HCT116 (cell line): Measurements from ENCODE around the gene CREB3L1. TPM values are rescaled to one million over a fixed set of nuclear protein-coding genes. Genes with fewer than 3 reads are reported as not detected.

ENCODE experiments used
- ATAC-seq: fragments of 200-7000 bp; cut with Tn5 transposase; 2 replicates; pipeline ENCODE4 v1.9.1; 2020; ENCODE audit warnings: mild to moderate bottlenecking, moderate library complexity
- BruUV-seq: library from RNA; stranded (reverse); fragments of 400-500 nt; replicated peaks from 2 replicates; lab custom pipeline; 2021; lab: Mats Ljungman, UMichigan
- CTCF ChIA-PET: fragments of 300-600 bp; sonication (Branson Sonifier 250); formaldehyde crosslinking; loops from one replicate; lab custom pipeline; 2021; ENCODE audit warnings: antibody characterized with exemption; lab: Charles Lee
- POLR2A ChIA-PET: fragments of 300-600, 350-600 bp; sonication (Branson Sonifier 250); formaldehyde crosslinking; loops from one replicate; lab custom pipeline; 2021; ENCODE audit warnings: antibody characterized with exemption; lab: Charles Lee
- RAD21 ChIA-PET, 2 experiments: fragments of 300-600 bp; sonication (Branson Sonifier 250); formaldehyde crosslinking; loops; one replicate each; lab custom pipeline; 2023; ENCODE audit warnings: low total read pairs in 2 of 2; ENCODE audit not compliant: uncharacterized antibody in 2 of 2, unreplicated experiment in 2 of 2, low non-redundant PET in 1 of 2; lab: Charles Lee
- DNase-seq: peaks from one replicate; pipeline ENCODE4 v3.0.0-alpha.2; 2010; ENCODE audit warnings: low read depth, low spot score
- H2AFZ ChIP-seq: fragments of 200-600 bp; shearing (Covaris generic), sonication (generic); 2 replicates; pipeline ENCODE4 v1.6.1; 2017; ENCODE audit warnings: low read depth, mixed run types, mixed read lengths, antibody characterized with exemption, low read length; ENCODE audit not compliant: poor library complexity, severe bottlenecking
- H3K27ac ChIP-seq: 2 replicates; pipeline ENCODE4 v1.5.1; 2012; ENCODE audit warnings: low read depth, low read length
- H3K27me3 ChIP-seq: fragments of 200-600 bp; sonication (generic); 2 replicates; pipeline ENCODE4 v1.6.1; 2016; ENCODE audit warnings: mixed run types, low read length, mixed read lengths; ENCODE audit not compliant: insufficient read depth
- H3K36me3 ChIP-seq, 2 experiments: fragments of 200-500 bp in 1 of 2; fragments of 200-600 bp in 1 of 2; sonication (Bioruptor generic) in 1 of 2; sonication (generic) in 1 of 2; 2 replicates each; pipeline versions ENCODE4 v1.5.1 to v1.6.1; 2014 to 2016; ENCODE audit warnings: low read length in 2 of 2, inconsistent platforms in 1 of 2, mixed read lengths in 1 of 2, mixed run types in 1 of 2; ENCODE audit not compliant: insufficient read depth in 2 of 2, control insufficient read depth in 1 of 2
- H3K4me1 ChIP-seq, 2 experiments: fragments of 200-600 bp in 1 of 2; sonication (generic) in 1 of 2; 2 replicates each; pipeline versions ENCODE4 v1.5.1 to v1.6.1; 2012 to 2017; ENCODE audit warnings: low read length in 2 of 2, inconsistent platforms in 1 of 2, mild to moderate bottlenecking in 1 of 2, mixed read lengths in 1 of 2, mixed run types in 1 of 2, moderate library complexity in 1 of 2; ENCODE audit not compliant: insufficient read depth in 2 of 2, control insufficient read depth in 1 of 2
- H3K4me2 ChIP-seq: fragments of 200-600 bp; sonication (generic); 2 replicates; pipeline ENCODE4 v1.6.1; 2017; ENCODE audit warnings: mixed run types, low read length, mixed read lengths
- H3K4me3 ChIP-seq, 2 experiments: fragments of 200-600 bp in 1 of 2; sonication (generic) in 1 of 2; replicated peaks in 1 of 2; 2 replicates each; pipeline ENCODE4 v1.5.1; 2011 to 2016; ENCODE audit warnings: low read length in 2 of 2, control low read depth in 1 of 2, low read depth in 1 of 2, mild to moderate bottlenecking in 1 of 2, mixed read lengths in 1 of 2, mixed run types in 1 of 2
- H3K79me2 ChIP-seq: fragments of 200-600 bp; sonication (generic); 2 replicates; pipeline ENCODE4 v1.6.1; 2017; ENCODE audit warnings: mild to moderate bottlenecking, mixed run types, low read length, moderate library complexity, mixed read lengths; ENCODE audit not compliant: insufficient read depth
- H3K9ac ChIP-seq: fragments of 200-600 bp; sonication (generic); 2 replicates; pipeline ENCODE4 v1.6.1; 2016; ENCODE audit warnings: low read length, mixed read lengths
- H3K9me2 ChIP-seq: fragments of 200-600 bp; sonication (generic), shearing (Covaris generic); 2 replicates; pipeline ENCODE4 v1.6.1; 2017; ENCODE audit warnings: mixed run types, mild to moderate bottlenecking, moderate library complexity; ENCODE audit not compliant: insufficient read depth
- H3K9me3 ChIP-seq, 2 experiments: fragments of 200-500 bp in 1 of 2; fragments of 200-600 bp in 1 of 2; sonication (Bioruptor generic) in 1 of 2; sonication (generic) in 1 of 2; 2 replicates each; pipeline ENCODE4 v1.6.1; 2014 to 2017; ENCODE audit warnings: low read length in 2 of 2, mixed read lengths in 2 of 2, inconsistent platforms in 1 of 2, low read depth in 1 of 2, mild to moderate bottlenecking in 1 of 2, mixed run types in 1 of 2, moderate library complexity in 1 of 2; ENCODE audit not compliant: control insufficient read depth in 1 of 2, insufficient read depth in 1 of 2
- H4K20me1 ChIP-seq: fragments of 200-600 bp; sonication (generic), shearing (Covaris generic); 2 replicates; pipeline ENCODE4 v1.6.1; 2017; ENCODE audit warnings: mixed run types, mild to moderate bottlenecking, moderate library complexity; ENCODE audit not compliant: insufficient read depth
- ATF3 ChIP-seq: IDR thresholded peaks from 2 replicates; pipeline ENCODE4 v1.6.1; 2012
- CBX3 ChIP-seq: IDR thresholded peaks from 2 replicates; pipeline ENCODE4 v1.6.1; 2012; ENCODE audit warnings: low read depth
- CEBPB ChIP-seq: IDR thresholded peaks from 2 replicates; pipeline ENCODE4 v1.6.1; 2012; ENCODE audit warnings: low read depth
- EGR1 ChIP-seq: IDR thresholded peaks from 2 replicates; pipeline ENCODE4 v1.6.1; 2012; ENCODE audit warnings: low read depth
- ELF1 ChIP-seq: IDR thresholded peaks from 2 replicates; pipeline ENCODE4 v1.6.1; 2012; ENCODE audit warnings: low read depth, borderline replicate concordance
- EZH2 ChIP-seq: fragments of 200-600 bp; sonication (generic); IDR thresholded peaks from 2 replicates; pipeline ENCODE4 v1.6.1; 2017; ENCODE audit warnings: antibody characterized with exemption, mixed run types
- EZH2phosphoT487 ChIP-seq: fragments of 200-600 bp; IDR thresholded peaks from 2 replicates; pipeline ENCODE4 v1.6.1; 2018; ENCODE audit warnings: antibody characterized with exemption, borderline replicate concordance
- JUND ChIP-seq: IDR thresholded peaks from 2 replicates; pipeline ENCODE4 v1.6.1; 2012
- POLR2A ChIP-seq: IDR thresholded peaks from 2 replicates; pipeline ENCODE4 v1.7.0; 2011; ENCODE audit warnings: borderline replicate concordance; ENCODE audit not compliant: insufficient read depth, insufficient read length; ENCODE audit errors: extremely low read depth
- POLR2AphosphoS5 ChIP-seq: IDR thresholded peaks from 2 replicates; pipeline ENCODE4 v1.6.1; 2011; ENCODE audit warnings: mild to moderate bottlenecking, low read depth, low read length, moderate library complexity
- RAD21 ChIP-seq: IDR thresholded peaks from 2 replicates; pipeline ENCODE4 v1.6.1; 2012; ENCODE audit warnings: low read depth, mild to moderate bottlenecking
- REST ChIP-seq: IDR thresholded peaks from 2 replicates; pipeline ENCODE4 v1.6.1; 2012; ENCODE audit warnings: low read depth
- SP1 ChIP-seq: IDR thresholded peaks from 2 replicates; pipeline ENCODE4 v1.6.1; 2012; ENCODE audit warnings: low read depth
- SRF ChIP-seq: IDR thresholded peaks from 2 replicates; pipeline ENCODE4 v1.6.1; 2012; ENCODE audit warnings: low read depth
- TCF7L2 ChIP-seq: IDR thresholded peaks from 2 replicates; pipeline ENCODE4 v1.7.0; 2011; ENCODE audit warnings: borderline replicate concordance, inconsistent platforms; ENCODE audit not compliant: insufficient read depth, insufficient read length; ENCODE audit errors: extremely low read depth
- YY1 ChIP-seq: IDR thresholded peaks from 2 replicates; pipeline ENCODE4 v1.6.1; 2011; ENCODE audit warnings: low read length, low read depth, moderate library complexity, mild to moderate bottlenecking; ENCODE audit not compliant: insufficient replicate concordance; ENCODE audit errors: extremely low read depth
- ZFX ChIP-seq: fragments of 450-650 bp; IDR thresholded peaks from 2 replicates; pipeline ENCODE4 v1.6.1; 2017
- intact Hi-C: fragments of 100-400 bp; cut with micrococcal nuclease; formaldehyde crosslinking; loops from 2 replicates; pipeline ENCODE4 v1.10.0; 2022
- total RNA-seq: library from RNA; stranded (reverse); gene quantifications from one replicate; pipeline ENCODE4 v1.2.1, GENCODE V29; 2021; ENCODE audit not compliant: unreplicated experiment
- TF ChIP-seq, protein P1 (sequence below): IDR thresholded peaks from 2 replicates; pipeline ENCODE4 v1.6.1; 2011; ENCODE audit warnings: mild to moderate bottlenecking, low read length, moderate library complexity; ENCODE audit not compliant: insufficient replicate concordance; ENCODE audit errors: extremely low read depth
- TF ChIP-seq, protein P2 (sequence below): IDR thresholded peaks from 2 replicates; pipeline ENCODE4 v1.6.1; 2012
- TF ChIP-seq, protein P3 (sequence below), 3 experiments: fragments of 200-600 bp in 1 of 3; sonication (generic) in 1 of 3; IDR thresholded peaks in 2 of 3; conservative IDR thresholded peaks in 1 of 3; 2 replicates each; pipeline ENCODE4 v1.5.1; 2012 to 2017; ENCODE audit warnings: low read depth in 2 of 3, low read length in 2 of 3, antibody characterized with exemption in 1 of 3, borderline replicate concordance in 1 of 3, control low read depth in 1 of 3, mild to moderate bottlenecking in 1 of 3, mixed read lengths in 1 of 3, mixed run types in 1 of 3, moderate library complexity in 1 of 3; ENCODE audit not compliant: insufficient read depth in 1 of 3

CREB3L1 gene
- total RNA-seq, 1 experiment from 2014 or later = 0.37 TPM

GRCh38 chr11:46356924-46357482 is 79.5 kb downstream of the CREB3L1 start:
- DNase-seq = no peak
- H3K27ac ChIP-seq = no peak overlapping the region
- no peaks in the 10 kb centered on the region for H3K9me3 ChIP-seq
- no peak for TF ChIP-seq ATF3
- TF ChIP-seq SRF = no peak
- TF ChIP-seq, protein P1, sequence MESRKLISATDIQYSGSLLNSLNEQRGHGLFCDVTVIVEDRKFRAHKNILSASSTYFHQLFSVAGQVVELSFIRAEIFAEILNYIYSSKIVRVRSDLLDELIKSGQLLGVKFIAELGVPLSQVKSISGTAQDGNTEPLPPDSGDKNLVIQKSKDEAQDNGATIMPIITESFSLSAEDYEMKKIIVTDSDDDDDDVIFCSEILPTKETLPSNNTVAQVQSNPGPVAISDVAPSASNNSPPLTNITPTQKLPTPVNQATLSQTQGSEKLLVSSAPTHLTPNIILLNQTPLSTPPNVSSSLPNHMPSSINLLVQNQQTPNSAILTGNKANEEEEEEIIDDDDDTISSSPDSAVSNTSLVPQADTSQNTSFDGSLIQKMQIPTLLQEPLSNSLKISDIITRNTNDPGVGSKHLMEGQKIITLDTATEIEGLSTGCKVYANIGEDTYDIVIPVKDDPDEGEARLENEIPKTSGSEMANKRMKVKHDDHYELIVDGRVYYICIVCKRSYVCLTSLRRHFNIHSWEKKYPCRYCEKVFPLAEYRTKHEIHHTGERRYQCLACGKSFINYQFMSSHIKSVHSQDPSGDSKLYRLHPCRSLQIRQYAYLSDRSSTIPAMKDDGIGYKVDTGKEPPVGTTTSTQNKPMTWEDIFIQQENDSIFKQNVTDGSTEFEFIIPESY = no peak
- TF ChIP-seq POLR2A = no peak
- TF ChIP-seq RAD21 = no peak
- TF ChIP-seq, protein P2, sequence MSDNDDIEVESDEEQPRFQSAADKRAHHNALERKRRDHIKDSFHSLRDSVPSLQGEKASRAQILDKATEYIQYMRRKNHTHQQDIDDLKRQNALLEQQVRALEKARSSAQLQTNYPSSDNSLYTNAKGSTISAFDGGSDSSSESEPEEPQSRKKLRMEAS = no peak
- TF ChIP-seq CEBPB = no peak
- TF ChIP-seq CBX3 = no peak
- no peak for TF ChIP-seq EZH2phosphoT487
- TF ChIP-seq JUND = no peak
- TF ChIP-seq SP1 = no peak
- no peak for TF ChIP-seq REST
- no peak for TF ChIP-seq POLR2AphosphoS5
- TF ChIP-seq ELF1 = no peak
- TF ChIP-seq TCF7L2 = no peak
- TF ChIP-seq EZH2 = no peak
- no peak for TF ChIP-seq EGR1
- TF ChIP-seq YY1 = no peak
- TF ChIP-seq, protein P3, sequence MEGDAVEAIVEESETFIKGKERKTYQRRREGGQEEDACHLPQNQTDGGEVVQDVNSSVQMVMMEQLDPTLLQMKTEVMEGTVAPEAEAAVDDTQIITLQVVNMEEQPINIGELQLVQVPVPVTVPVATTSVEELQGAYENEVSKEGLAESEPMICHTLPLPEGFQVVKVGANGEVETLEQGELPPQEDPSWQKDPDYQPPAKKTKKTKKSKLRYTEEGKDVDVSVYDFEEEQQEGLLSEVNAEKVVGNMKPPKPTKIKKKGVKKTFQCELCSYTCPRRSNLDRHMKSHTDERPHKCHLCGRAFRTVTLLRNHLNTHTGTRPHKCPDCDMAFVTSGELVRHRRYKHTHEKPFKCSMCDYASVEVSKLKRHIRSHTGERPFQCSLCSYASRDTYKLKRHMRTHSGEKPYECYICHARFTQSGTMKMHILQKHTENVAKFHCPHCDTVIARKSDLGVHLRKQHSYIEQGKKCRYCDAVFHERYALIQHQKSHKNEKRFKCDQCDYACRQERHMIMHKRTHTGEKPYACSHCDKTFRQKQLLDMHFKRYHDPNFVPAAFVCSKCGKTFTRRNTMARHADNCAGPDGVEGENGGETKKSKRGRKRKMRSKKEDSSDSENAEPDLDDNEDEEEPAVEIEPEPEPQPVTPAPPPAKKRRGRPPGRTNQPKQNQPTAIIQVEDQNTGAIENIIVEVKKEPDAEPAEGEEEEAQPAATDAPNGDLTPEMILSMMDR (IDR thresholded peaks at IDR 0.05 in 2 of 3, conservative IDR thresholded peaks at IDR 0.05 in 1 of 3; ENCODE audit: borderline replicate concordance in 1 of 3, insufficient read depth in 1 of 3, low read depth in 2 of 3, low read length in 2 of 3) = no peak
- TF ChIP-seq ZFX = no peak
- TF ChIP-seq, all 23 proteins: peak for 0
- ChIA-PET POLR2A (interaction anchor here (1.2 kb wide), 1 partner anchor 117 kb away, joined by 3 read pairs; no protein-coding TSS in a partner anchor), RAD21 (no interaction called here), CTCF (no interaction called here)
- Histone ChIP-seq H3K79me2 (peaks cover 75% of the 10 kb centered on the region), H3K4me1 (peaks cover 0 to 23% of the 10 kb centered on the region in 2 experiments; a peak in 3 of 4 replicates), H4K20me1 (peaks cover 7% of the 10 kb centered on the region; the same call in 1 of the 2 replicates), H3K9me2 (no peaks in the 10 kb centered on the region), H2AFZ (no peak overlapping the region), H3K36me3 (0 out of 4 replicates have a peak, but pooled peaks cover 0 to 2% of the 10 kb centered on the region in 2 experiments), H3K4me2 (no peak overlapping the region), H3K27me3 (no peaks in the 10 kb centered on the region), H3K9ac (no peak overlapping the region), H3K4me3 (no peak overlapping the region)
- BruUV-seq = no TSS peak
- ATAC-seq = no peak
- intact Hi-C loops = no loop called here
